HepG2 (cell line): Measurements from ENCODE around the gene SERINC2. TPM values are rescaled to one million over a fixed set of nuclear protein-coding genes. Genes with fewer than 3 reads are reported as not detected.

ENCODE experiments used
- ARID5B ChIP-seq: IDR thresholded peaks from 2 replicates; pipeline ENCODE4 v1.4.0; 2020; ENCODE audit warnings: mild to moderate bottlenecking, missing genetic modification reagents
- KDM4B ChIP-seq: sonication (generic); formaldehyde crosslinking; IDR thresholded peaks from 2 replicates; pipeline ENCODE4 v1.4.0; 2020; ENCODE audit warnings: missing genetic modification reagents
- MATR3 ChIP-seq: sonication (generic); formaldehyde crosslinking; IDR thresholded peaks from 2 replicates; pipeline ENCODE4 v1.4.0; 2020; ENCODE audit warnings: missing genetic modification reagents
- NR1H2 ChIP-seq: sonication (generic); formaldehyde crosslinking; IDR thresholded peaks from 2 replicates; pipeline ENCODE4 v1.8.1; 2022; ENCODE audit warnings: low read depth, missing genetic modification reagents, borderline replicate concordance
- SP2 ChIP-seq: sonication (generic); formaldehyde crosslinking; IDR thresholded peaks from 2 replicates; pipeline ENCODE4 v1.5.1; 2020; ENCODE audit warnings: mild to moderate bottlenecking, missing genetic modification reagents
- SRY ChIP-seq: sonication (generic); formaldehyde crosslinking; IDR thresholded peaks from 2 replicates; pipeline ENCODE4 v1.8.0; 2022; ENCODE audit warnings: mild to moderate bottlenecking, missing genetic modification reagents
- TBX2 ChIP-seq: sonication (generic); formaldehyde crosslinking; IDR thresholded peaks from 2 replicates; pipeline ENCODE4 v1.5.0; 2020; ENCODE audit warnings: missing genetic modification reagents, mild to moderate bottlenecking, borderline replicate concordance
- TOPORS ChIP-seq: sonication (generic); formaldehyde crosslinking; IDR thresholded peaks from 2 replicates; pipeline ENCODE4 v1.8.0; 2023; ENCODE audit warnings: mild to moderate bottlenecking, missing genetic modification reagents
- ZBTB20 ChIP-seq: sonication (generic); formaldehyde crosslinking; IDR thresholded peaks from 2 replicates; pipeline ENCODE4 v1.8.1; 2023; ENCODE audit warnings: missing genetic modification reagents, low read depth, mild to moderate bottlenecking, borderline replicate concordance
- ZNF17 ChIP-seq: sonication (generic); formaldehyde crosslinking; IDR thresholded peaks from 2 replicates; pipeline ENCODE4 v1.5.0; 2020; ENCODE audit warnings: mild to moderate bottlenecking, missing genetic modification reagents
- ZNF549 ChIP-seq: sonication (generic); formaldehyde crosslinking; IDR thresholded peaks from 2 replicates; pipeline ENCODE4 v1.5.0; 2020; ENCODE audit warnings: missing genetic modification reagents
- ZNF598 ChIP-seq: sonication (generic); formaldehyde crosslinking; IDR thresholded peaks from 2 replicates; pipeline ENCODE4 v1.5.1; 2020; ENCODE audit warnings: mild to moderate bottlenecking, missing genetic modification reagents, borderline replicate concordance
- ZSCAN21 ChIP-seq: sonication (generic); formaldehyde crosslinking; IDR thresholded peaks from 2 replicates; pipeline ENCODE4 v1.8.0; 2022; ENCODE audit warnings: mild to moderate bottlenecking, missing genetic modification reagents, moderate library complexity, borderline replicate concordance
- polyA plus RNA-seq, 8 experiments: library from polyadenylated mRNA; depleted of rRNA in 3 of 8; stranded (reverse) in 7 of 8; unstranded in 1 of 8; fragments of >200 nt; fragmentation: Illumina TruSeq in 4 of 8; extraction: Trizol in 4 of 8; gene quantifications; 2 replicates each; pipeline versions ENCODE4 v1.2.1 to v1.2.3, GENCODE V29; 2011 to 2016; ENCODE audit warnings: low read depth in 4 of 8, missing spikeins in 1 of 8, mixed read lengths in 1 of 8; ENCODE audit not compliant: insufficient read depth in 1 of 8
- total RNA-seq, 5 experiments: library from RNA; depleted of rRNA; stranded (reverse); fragments of >200 nt; fragmentation: Illumina TruSeq; extraction: Trizol; gene quantifications; 2 replicates each; pipeline ENCODE4 v1.2.3, GENCODE V29; 2016; ENCODE audit warnings: low read depth in 1 of 5
- TF ChIP-seq, protein P1 (sequence below): sonication (generic); formaldehyde crosslinking; IDR thresholded peaks from 2 replicates; pipeline ENCODE4 v1.4.0; 2020; ENCODE audit warnings: missing genetic modification reagents
- TF ChIP-seq, protein P2 (sequence below), 2 experiments: fragments of 450-650 bp in 1 of 2; sonication (generic) in 1 of 2; formaldehyde crosslinking; IDR thresholded peaks; 2 replicates each; pipeline versions ENCODE4 v1.5.0 to v1.8.0; 2020 to 2022; ENCODE audit warnings: mild to moderate bottlenecking in 1 of 2, missing genetic modification reagents in 1 of 2
- TF ChIP-seq, protein P3 (sequence below): sonication (generic); formaldehyde crosslinking; IDR thresholded peaks from 2 replicates; pipeline ENCODE4 v1.9.0; 2021; ENCODE audit warnings: missing genetic modification reagents, borderline replicate concordance

Gene SERINC2
- total and polyA plus RNA-seq, 2 of the 13 experiments (the other 11 are each of a cell fraction or from before 2014, with no cell fraction given) = 4.8 to 126 TPM

DNA sequence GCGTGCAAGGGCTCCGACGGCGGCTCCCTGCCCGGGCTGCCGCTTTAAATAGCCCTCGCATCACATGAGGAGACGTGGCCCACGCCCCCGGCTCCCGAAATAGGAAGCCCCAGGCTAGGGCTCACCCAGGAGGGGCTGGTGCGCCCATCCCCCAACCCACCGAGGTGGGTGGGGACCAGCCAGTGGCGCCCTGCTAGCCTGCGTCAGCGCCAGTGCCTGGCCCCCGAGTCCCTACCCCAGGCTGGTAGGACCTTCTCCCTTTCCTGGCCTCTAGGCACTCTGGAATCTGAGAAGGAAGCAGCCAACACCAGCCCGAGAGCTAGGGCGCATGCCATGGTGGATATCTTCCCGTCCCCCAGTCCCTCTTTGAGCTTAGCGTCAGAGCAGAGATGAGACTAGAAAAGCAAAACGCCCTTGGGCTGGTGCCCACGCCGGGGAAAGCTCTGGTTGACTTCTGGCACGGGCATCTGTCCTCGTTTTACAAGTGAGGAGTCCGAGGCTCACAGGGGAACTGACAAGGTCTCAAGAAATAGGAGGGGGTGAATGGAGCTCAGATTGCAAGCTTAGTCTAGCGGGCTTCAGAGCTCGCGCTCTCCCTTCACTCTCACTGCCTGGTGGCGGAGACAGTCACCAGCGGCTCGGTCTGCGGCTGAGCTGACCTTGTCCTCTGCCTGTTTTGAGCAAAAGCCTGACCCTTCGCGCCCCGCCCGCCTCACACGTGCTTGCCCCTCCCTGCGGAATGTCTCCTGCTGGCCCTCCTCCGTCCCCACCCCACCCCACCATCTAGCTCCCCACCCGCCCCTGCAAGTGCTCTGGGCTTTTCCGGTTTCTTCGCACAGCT, 39.7 kb upstream of the SERINC2 start, which contains the start of gene FABP3 (continued):
- TF ChIP-seq, protein P1, sequence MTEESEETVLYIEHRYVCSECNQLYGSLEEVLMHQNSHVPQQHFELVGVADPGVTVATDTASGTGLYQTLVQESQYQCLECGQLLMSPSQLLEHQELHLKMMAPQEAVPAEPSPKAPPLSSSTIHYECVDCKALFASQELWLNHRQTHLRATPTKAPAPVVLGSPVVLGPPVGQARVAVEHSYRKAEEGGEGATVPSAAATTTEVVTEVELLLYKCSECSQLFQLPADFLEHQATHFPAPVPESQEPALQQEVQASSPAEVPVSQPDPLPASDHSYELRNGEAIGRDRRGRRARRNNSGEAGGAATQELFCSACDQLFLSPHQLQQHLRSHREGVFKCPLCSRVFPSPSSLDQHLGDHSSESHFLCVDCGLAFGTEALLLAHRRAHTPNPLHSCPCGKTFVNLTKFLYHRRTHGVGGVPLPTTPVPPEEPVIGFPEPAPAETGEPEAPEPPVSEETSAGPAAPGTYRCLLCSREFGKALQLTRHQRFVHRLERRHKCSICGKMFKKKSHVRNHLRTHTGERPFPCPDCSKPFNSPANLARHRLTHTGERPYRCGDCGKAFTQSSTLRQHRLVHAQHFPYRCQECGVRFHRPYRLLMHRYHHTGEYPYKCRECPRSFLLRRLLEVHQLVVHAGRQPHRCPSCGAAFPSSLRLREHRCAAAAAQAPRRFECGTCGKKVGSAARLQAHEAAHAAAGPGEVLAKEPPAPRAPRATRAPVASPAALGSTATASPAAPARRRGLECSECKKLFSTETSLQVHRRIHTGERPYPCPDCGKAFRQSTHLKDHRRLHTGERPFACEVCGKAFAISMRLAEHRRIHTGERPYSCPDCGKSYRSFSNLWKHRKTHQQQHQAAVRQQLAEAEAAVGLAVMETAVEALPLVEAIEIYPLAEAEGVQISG (CRISPR knock-in tag) = no peak
- peak; percentile 71 for TF ChIP-seq ARID5B (CRISPR knock-in tag)
- TF ChIP-seq, protein P2, sequence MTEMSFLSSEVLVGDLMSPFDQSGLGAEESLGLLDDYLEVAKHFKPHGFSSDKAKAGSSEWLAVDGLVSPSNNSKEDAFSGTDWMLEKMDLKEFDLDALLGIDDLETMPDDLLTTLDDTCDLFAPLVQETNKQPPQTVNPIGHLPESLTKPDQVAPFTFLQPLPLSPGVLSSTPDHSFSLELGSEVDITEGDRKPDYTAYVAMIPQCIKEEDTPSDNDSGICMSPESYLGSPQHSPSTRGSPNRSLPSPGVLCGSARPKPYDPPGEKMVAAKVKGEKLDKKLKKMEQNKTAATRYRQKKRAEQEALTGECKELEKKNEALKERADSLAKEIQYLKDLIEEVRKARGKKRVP (CRISPR knock-in tag; IDR thresholded peaks at IDR 0.05) = no peak
- TF ChIP-seq ZNF17 (CRISPR knock-in tag) = no peak
- TF ChIP-seq KDM4B = no peak
- peak; percentile 54; the same call in 1 of the 2 replicates for TF ChIP-seq TBX2 (CRISPR knock-in tag)
- no peak for TF ChIP-seq SRY
- TF ChIP-seq, protein P3, sequence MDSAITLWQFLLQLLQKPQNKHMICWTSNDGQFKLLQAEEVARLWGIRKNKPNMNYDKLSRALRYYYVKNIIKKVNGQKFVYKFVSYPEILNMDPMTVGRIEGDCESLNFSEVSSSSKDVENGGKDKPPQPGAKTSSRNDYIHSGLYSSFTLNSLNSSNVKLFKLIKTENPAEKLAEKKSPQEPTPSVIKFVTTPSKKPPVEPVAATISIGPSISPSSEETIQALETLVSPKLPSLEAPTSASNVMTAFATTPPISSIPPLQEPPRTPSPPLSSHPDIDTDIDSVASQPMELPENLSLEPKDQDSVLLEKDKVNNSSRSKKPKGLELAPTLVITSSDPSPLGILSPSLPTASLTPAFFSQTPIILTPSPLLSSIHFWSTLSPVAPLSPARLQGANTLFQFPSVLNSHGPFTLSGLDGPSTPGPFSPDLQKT (CRISPR knock-in tag) = no peak
- TF ChIP-seq SP2 (CRISPR knock-in tag) = no peak
- no peak for TF ChIP-seq MATR3
- no peak for TF ChIP-seq TOPORS (CRISPR knock-in tag)
- TF ChIP-seq NR1H2 (CRISPR knock-in tag) = no peak
- TF ChIP-seq ZBTB20 = no peak
- no peak for TF ChIP-seq ZNF598 (CRISPR knock-in tag)
- TF ChIP-seq ZSCAN21 (CRISPR knock-in tag) = peak; percentile 56; the same call in 1 of the 2 replicates
- no peak for TF ChIP-seq ZNF549 (CRISPR knock-in tag)
